HK-2 (cell line): ENCODE data around the gene ATP5PO.
A peak's percentile ranks its signal among the peaks of the same experiment; 100 is the strongest.

Experiments used
- DNase-seq: peaks from one replicate; pipeline ENCODE4 v3.0.0-alpha.2; 2018; ENCODE audit not compliant: unreplicated experiment

ATP5PO gene, protein sequence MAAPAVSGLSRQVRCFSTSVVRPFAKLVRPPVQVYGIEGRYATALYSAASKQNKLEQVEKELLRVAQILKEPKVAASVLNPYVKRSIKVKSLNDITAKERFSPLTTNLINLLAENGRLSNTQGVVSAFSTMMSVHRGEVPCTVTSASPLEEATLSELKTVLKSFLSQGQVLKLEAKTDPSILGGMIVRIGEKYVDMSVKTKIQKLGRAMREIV

DNA sequence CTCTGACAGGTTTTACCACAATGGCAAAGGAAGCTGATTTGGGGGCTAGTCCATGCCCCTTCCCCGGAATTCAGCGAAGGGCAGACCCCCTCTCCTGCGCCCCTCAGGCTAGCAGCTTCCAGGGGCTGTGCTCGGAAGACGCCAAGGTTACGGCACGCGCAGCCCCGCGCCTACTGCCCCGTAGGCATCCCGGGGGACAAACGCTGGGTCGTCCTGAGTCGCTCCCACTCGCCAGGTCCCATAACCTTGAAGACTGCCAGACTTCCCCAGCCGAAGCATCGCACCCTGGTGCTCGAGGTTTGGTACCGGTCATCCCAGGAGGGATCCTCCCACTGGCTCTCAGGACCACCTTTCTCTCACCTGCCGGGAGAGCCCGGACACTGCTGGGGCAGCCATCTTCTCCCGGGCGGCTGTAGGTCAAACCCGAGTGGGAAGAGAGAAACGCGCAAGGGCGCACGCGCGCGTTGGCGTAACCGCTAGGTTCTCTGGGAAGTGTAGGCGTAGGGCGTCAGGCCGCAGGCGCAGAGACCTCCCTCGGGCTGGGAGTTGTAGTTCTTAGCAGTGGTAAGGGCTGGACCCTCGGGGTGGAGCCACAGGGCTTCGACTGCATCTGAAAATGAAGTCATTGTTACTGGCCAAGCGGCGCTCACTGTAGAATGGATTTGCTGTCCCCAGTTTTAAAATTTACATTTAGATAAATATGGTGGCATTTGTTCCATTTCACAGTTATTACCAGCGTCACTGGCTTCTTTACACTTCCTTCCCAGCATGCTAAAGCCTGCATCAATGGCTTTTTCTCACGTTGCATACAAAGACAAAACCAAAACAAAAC is at the start of gene ATP5PO:
Gene ATP5PO, minus strand, starts transcription at position 437 of the 832 bp plus-strand sequence. Its CDS starts 41 bp downstream, at position 396.
- peak; percentile 94 for DNase-seq

DNA sequence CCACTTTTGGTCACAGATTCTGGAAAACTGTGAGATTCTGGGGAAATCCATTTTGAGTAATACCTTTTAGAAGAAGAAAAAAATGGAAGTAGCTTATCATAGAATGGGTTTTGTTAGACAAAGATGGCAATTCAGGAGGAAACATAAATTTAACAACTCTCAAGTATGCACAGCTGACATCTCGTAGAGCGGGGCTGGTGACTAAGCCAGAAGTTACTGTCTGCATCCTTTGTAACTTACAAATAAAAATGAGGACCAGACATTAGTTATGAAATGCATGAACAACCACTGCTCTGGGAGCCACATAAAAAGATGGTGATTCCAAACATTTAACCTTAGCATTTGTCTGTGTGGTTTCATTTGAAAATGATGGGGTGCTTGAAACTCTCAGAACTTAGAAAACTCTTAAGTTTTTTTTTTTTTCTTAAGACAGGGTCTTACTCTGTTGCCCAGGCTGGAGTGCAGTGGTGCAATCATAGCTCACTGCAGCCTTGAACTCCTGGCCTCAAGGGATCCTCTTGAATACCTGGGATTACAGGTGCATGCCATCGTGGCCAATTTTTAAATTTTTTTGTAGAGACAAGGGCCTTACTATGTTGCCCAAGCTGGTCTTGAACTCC is 49.2 kb upstream of the ATP5PO start:
- no peak for DNase-seq

DNA sequence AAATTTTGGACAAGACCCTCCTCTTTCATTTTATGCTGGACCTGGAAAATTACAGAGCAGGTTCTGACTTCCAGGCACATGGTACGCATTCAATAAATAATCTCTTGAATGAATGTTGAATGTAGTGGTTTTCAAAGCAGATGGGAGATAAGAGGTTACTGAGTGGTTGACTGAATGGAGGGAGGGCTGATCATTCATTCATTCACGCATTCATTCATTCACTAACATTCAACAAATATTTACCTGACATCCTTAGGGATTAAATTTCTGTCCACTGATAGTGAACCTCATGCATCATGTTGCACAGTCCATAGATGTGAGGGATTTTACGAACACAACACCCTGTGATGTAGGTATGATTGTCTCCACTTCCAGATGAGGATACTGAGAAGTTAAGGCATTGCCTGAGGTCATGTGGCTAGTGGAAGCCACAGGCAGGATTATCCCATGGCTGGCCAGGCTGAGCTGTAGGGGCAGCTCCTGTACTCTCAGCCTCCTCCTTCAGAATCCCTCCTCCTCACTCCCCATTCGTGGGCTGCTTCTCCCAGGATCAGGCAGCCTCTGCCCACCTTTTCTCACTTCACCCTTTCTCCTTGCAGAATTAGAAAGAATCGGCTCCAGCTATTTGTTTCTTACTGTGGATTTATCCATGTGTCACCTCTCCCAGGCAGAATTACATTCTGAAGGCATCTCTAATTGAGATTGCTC is 48.4 kb upstream of the ATP5PO start:
- DNase-seq: no peak

DNA sequence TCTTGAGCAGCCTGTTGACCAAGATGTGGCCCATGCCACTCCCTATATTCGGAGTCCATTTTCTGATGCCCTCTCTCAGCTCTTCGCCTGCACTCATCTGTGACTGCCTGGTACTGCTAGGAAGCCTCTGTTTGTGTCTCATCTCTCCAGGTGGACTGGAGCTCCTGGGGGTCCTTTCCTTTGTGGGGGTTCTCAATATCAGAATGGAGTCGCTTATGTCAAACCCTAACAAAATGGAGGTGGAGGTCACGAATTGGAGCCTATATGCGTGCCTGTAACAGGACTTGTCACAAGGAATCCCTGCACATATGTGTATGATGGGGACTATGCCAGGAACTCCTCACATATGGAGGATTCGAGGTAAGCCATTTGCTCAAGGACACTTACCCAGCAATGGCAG is 46.7 kb upstream of the ATP5PO start:
- no peak for DNase-seq

DNA sequence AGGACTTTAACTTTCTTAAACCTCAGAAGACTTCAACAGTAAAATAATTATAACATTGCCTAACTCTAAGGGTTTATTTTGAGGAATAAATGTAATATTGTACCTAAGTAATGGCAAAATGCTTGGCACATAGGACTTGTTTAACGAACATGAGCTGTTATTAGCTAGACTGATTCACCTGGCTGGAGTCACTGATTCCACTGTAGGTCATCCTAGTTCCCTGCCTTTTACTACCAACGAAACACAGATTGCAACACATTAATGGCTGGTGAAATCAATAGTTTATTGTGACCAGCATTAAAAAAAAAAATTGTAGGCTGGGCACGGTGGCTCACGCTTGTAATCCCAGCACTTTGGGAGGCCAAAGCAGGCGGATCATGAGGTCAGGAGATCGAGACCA is 45.5 kb upstream of the ATP5PO start:
- no peak for DNase-seq

DNA sequence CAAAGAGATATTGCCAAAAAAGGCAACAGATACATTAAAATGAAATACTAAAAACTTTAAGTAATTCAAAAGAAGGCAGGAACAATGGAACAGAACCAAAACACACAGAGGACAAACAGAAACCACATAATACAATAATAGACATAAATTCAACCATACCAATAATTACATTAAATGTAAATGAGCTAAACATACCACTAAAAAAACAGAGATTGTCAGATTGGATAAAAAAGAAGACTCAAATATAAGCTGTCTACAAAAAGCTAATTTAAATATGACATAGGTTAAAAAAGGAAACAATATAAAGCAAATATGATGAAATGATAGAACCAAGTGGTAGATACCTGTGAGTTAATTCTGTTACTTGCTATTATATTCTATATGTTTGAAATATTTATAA is 44.1 kb upstream of the ATP5PO start:
- no peak for DNase-seq

DNA sequence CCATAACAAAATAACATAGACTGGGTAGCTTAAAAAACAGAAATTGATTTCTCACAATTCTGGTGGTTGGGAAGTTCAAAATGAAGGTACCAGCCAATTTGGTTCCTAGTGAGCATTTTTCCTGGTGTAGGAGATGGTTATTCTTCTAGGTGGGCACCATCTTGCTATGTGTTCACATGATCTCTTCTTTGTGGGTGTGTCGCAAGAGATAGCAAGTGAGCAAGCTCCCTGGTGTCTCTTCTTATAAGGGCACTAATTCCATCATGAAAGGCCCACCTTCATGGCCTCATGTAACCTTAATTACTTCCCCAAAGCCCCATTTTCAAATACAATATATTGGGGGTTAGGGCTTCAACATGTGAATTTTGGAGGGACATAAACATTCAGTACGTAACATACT is 38.8 kb upstream of the ATP5PO start:
- no peak for DNase-seq

DNA sequence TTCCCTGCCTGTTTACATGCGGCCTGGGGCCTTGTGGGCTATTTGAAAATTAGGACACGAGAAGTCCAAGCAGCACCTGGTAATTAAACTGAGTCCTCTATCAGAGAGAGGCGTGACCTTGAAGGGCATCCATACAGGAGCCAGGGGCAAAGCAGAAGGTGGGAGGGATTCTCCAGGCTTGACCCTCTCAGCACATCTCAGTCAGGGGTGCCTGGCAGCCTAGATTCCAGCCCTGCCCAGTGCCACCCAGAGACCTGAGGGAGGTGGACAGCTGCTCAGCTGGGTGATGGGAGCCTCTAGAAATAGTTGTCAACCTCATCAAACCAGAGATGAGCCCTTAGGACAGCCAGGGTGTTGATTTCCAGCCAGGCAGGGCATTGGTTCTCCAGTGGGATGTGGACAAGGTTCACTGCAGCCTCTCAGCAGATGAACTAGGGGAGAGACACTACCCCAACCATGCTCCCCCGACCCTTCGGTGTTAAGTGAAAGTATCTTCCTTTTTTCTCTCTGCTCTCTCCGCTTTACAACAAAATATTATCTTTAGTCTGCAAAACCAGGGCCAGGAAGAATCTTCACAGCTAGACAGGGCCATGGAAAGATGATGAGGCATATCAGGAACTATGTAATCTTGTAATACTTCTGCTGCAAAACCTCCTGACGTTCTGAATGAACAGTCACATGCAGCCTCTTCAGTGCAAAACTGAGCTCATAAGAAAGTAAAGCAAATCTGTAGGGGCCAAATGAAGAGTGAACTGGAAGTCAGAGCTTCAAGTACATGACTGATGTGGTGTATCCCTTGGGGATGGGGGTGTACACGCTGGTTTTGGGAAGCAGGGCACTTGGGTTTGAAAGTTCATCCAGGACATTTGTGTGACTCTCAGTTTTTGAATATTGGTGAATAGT is 35.9 kb upstream of the ATP5PO start:
- DNase-seq: no peak

DNA sequence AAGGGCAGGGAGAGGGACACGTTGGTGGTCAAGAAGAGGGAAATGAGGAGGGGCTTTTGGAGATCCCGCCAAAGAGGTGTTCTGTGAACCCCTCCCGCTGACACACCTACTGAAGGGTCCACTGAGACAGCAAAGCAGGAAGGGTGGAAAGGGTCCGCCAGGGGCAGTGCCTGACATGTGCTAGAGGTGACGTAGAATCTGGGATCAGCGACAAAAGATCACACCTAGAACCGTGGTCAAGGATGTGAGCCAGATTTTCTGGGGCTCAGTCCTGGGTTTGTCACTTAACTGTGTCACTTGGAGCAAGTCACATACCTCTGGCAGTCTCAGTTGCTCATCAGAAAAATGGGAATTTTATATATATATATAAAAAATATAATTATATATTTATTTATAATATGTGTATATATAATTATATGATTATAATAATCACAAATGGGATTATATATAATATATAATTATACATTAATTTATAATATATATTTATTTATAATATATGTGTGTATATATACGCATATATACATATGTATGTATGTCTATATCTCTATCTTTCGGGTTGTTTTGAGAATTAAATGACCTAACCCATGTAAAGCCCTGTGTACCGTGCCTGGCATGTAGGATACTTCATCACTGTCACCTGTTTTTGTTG is 35.0 kb upstream of the ATP5PO start:
- no peak for DNase-seq

DNA sequence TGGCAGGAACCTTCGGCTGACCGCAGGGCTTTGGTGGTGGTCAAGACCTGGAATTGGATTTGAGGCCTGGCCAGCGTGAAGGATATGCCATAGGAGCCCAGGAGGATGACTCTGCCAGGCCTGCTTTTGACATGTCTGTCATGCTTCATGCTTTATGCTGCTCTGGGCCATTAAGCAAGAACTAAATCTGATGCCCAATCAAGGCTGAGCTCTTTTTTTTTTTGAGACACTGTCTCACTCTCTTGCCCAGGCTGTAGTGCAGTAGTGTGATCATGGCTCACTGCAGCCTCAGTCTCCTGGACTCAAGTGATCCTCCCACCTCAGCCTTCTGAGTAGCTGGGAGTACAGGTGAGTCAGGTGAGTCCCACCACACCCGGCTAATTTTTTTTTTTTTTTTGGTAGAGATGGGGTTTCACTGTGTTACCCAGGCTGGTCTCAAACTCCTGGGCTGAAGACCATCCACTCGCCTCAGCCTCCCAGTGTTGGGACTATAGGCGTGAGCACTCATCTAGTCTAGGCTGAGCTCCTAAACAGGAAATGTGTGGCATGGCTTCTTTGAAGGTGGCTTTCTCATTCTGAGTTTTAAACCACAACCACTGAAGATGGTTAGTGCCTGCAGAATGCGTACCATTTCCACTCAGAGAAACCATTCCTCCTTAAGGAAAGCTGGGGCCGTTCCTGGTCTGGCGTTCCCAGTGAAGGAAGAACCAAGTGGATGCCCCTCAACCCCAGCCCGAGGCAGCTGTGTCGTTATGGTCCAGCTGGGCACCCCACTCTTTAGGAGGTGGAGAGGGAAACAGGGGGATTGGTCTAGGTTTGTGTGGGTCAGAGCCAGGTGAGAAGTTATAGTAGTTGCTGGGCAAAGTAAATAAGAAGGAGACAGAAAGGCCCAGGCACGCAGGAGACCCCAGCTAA is 34.2 kb upstream of the ATP5PO start:
- no peak for DNase-seq

DNA sequence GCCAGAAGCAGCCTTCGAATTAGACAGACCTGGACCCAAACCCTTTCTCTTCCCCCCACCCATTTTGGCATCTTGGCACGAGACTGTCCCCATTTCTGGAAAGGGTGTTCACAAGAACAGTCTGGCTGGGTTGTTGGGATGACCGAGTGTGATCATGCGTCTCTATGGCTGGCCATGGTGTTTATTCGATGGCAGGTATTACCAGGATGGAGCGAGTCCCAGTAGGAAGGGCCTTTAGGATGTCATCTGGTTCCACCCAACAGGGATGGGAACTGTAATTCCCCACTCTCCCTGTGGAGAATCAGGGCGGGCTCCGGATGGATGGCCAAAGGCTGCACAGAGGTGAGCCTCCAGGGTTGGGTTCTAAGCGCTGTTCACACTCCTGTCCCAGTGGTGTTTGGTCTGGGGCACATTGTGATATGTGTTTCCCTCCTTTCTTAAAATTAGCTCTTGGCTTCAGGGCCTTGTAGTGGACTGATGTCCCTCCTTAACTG is 33.4 kb upstream of the ATP5PO start:
- no peak for DNase-seq

DNA sequence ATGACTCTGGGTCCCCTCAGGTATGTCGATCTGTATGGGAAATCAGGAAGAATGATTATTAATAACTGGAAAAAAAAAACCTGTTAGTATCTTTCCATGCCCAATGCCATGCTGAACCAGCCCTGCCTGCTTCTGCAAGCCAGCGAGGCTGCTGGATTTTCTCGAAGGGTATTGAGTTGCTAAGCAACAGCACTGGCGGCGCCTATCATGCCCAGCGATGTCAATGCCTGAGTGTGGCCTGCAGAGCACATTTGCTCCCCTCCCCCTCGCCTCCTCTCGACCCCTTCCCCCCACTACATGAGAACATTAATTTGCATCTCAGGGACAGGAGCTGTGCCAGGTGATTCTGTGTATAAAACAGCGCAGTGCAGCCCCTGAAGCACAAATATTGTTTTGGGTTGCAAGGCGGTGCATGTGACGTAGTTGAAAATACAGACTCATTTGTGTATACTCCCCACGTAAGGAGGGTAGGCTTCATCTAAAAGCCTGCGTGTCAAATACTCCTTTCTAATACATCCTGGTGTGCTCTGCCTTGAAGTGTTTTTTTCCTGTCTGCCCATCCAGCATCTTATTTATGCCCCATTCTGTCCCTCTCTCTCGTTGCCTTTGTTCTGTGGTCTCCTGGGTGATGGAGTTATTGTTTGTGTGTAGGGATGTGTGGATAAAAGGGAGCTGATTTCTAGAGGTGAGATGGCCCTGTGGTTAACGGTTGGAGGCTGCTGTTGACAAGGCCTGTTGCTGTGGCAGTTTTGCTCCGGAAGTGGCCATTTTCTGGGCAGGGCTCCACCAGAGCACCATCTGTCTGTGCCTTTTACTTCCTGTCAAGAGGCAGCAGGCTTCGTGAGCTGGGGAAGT is 32.7 kb upstream of the ATP5PO start:
- DNase-seq: no peak

DNA sequence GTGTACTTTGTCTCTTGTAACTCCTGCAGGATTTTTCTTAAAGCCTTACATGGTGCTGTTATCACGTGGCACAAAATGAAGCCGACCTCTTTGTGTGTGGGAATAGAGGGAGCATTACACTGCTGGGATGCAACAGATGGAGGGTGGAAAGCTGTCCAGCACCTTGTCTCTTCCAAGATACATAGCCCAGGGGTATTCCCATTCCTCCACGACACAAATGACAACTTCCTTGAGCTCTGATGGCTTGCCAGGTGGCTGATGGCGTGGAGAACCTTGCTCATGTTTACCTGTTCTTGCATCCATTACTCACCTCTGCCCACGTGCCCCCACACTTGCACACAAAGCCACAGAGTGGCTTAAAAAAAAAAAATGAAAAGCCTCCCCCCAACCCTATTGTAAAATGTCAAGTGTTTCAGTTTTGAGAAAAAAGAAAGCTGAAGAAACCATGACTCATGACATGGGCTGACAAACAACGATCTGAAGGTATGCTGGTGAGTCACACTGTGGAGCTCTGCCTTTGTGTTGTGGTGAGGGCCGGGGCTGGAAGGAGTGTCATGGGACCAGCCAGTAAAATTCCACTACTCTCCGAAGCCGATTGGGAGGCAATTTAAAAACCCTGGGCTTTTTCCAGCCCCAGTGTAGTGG is 32.0 kb upstream of the ATP5PO start:
- peak; percentile 77 for DNase-seq

DNA sequence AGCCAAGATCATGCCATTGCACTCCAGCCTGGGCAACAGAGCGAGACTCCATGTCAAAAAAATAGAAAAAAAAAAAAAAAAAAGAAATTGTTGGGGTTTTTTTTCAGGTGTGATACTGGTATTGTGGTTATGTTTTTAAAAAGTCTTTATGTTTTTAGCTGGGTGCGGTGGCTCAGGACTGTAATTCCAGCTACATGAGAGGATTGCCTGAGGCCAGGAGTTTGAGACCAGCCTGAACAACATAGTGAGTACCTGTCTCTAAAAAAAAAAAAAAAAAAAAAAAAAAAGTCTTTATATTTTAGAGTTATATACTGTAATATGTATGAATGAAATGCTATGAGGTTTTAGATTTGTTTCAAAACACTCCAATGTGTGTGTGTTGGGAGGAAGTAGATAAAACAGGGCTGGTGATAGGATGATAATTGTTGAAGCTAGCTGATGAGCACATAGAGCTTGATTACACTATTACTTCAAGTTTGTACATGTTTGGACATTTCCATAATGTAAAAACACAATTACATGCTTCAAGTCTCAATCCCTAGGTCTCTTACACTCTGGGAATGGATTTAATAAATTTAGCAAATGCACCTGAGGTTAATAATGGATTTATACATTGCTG is 30.2 kb upstream of the ATP5PO start:
- no peak for DNase-seq

DNA sequence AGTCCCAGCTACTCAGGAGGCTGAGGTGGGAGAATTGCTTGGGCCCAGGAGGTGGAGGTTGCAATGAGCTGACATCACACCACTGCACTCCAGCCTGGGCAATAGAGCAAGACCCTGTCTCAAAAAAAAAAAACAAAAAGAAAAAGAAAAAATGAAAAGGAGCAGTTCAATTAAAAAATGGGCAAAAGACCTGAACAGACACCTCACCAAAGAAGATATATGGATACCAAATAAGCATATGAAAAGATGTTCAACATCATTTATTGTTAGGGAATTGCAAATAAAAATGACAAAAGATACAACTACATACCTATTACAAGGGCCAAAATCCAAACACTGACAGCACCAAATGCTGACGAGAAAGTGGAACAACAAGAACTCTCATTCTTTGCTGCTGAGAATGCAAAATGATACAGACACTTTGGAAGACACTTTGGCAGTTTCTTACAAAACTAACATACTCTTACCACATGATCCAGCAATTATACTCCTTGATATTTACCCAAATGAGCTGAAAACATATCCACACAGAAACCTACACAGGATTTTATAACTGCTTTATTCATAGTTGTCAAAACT is 28.7 kb upstream of the ATP5PO start:
- DNase-seq: no peak

DNA sequence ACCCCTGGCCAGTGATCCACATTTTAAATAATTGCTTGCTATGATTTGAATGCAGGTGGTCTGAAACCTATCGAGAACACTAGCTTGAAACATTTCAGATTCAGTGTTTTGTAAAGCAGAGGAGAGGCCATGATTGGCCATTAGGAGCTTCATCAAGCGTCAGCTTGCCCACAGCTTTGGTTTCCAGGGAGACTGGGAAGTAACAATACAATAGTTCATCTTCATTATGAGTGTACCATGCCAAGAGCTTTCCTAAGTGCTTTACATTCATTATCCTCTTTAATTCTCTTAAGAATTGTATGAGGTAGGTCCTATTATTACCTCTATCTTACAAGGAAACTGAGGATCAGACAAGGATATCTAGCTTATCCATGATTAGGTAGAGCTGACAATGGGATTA is 27.7 kb upstream of the ATP5PO start:
- no peak for DNase-seq

DNA sequence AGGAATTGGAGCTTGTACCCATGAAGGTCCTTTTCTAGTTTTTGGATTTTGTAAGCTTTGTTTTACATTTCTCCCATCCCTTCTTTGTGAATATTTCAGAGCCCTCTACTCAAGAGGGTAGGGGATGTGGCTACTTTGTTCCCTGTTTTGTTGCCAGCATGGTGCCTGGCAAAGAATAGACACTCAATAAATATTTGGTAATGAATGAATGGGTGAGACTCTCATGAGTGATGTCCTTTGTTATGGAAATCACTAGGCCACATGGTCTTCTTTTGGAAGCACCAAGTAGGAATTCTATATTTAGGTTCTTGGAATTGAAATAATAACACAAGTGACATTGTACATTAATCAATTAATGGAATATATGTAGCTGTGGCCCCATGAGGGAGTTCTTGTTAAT is 26.8 kb upstream of the ATP5PO start:
- DNase-seq: no peak
